H9 (cell line): ENCODE data around the gene EHD2. TPM values are rescaled to one million over a fixed set of nuclear protein-coding genes. Genes with fewer than 3 reads are reported as not detected.

Experiments used
- DNase-seq: peaks from one replicate; pipeline ENCODE4 v3.0.0-alpha.2; 2017
- H2AFZ ChIP-seq: one replicate; pipeline ENCODE4 v1.6.1; 2013; ENCODE audit warnings: mild to moderate bottlenecking, low read length, control low read depth, moderate library complexity
- H2AK5ac ChIP-seq: 2 replicates; pipeline ENCODE4 v1.6.1; 2013; ENCODE audit warnings: low read length, control low read depth, mixed read lengths; ENCODE audit not compliant: insufficient read length
- H2BK120ac ChIP-seq: one replicate; pipeline ENCODE4 v1.6.1; 2013; ENCODE audit warnings: low read depth, mild to moderate bottlenecking, low read length, control low read depth, inconsistent platforms; ENCODE audit not compliant: poor library complexity, severe bottlenecking
- H2BK12ac ChIP-seq: 2 replicates; pipeline ENCODE4 v1.6.1; 2013; ENCODE audit warnings: low read length, control low read depth, mixed read lengths, low read depth; ENCODE audit not compliant: insufficient read length
- H2BK15ac ChIP-seq: 2 replicates; pipeline ENCODE4 v1.6.1; 2013; ENCODE audit warnings: low read depth, low read length, control low read depth
- H2BK20ac ChIP-seq: one replicate; pipeline ENCODE4 v1.6.1; 2013; ENCODE audit warnings: low read depth, mild to moderate bottlenecking, low read length, control low read depth, inconsistent platforms; ENCODE audit not compliant: poor library complexity, severe bottlenecking
- H2BK5ac ChIP-seq: 2 replicates; pipeline ENCODE4 v1.6.1; 2013; ENCODE audit warnings: low read length, control low read depth, mixed read lengths; ENCODE audit not compliant: insufficient read length
- H3K14ac ChIP-seq: 2 replicates; pipeline ENCODE4 v1.6.1; 2013; ENCODE audit warnings: low read length, control low read depth; ENCODE audit not compliant: insufficient read depth
- H3K18ac ChIP-seq: 2 replicates; pipeline ENCODE4 v1.6.1; 2013; ENCODE audit warnings: low read depth, mild to moderate bottlenecking, mixed read lengths, low read length, control low read depth; ENCODE audit not compliant: insufficient read length
- H3K23ac ChIP-seq: 2 replicates; pipeline ENCODE4 v1.6.1; 2013; ENCODE audit warnings: low read length, control low read depth, mixed read lengths, low read depth; ENCODE audit not compliant: insufficient read length
- H3K23me2 ChIP-seq: 2 replicates; pipeline ENCODE4 v1.6.1; 2013; ENCODE audit warnings: low read depth, mild to moderate bottlenecking, mixed read lengths, low read length, control low read depth; ENCODE audit not compliant: insufficient read length, poor library complexity, severe bottlenecking
- H3K27ac ChIP-seq: 2 replicates; pipeline ENCODE4 v1.5.1; 2013; ENCODE audit warnings: low read length, control low read depth, mixed read lengths, low read depth; ENCODE audit not compliant: insufficient read length
- H3K27me3 ChIP-seq: 2 replicates; pipeline ENCODE4 v1.6.1; 2013; ENCODE audit warnings: low read length, control low read depth, inconsistent platforms; ENCODE audit not compliant: insufficient read depth
- H3K4ac ChIP-seq: 2 replicates; pipeline ENCODE4 v1.6.1; 2013; ENCODE audit warnings: low read depth, mild to moderate bottlenecking, control low read depth, inconsistent platforms, low read length, moderate library complexity
- H3K4me1 ChIP-seq: 2 replicates; pipeline ENCODE4 v1.6.1; 2013; ENCODE audit warnings: low read length, control low read depth, inconsistent platforms; ENCODE audit not compliant: insufficient read depth
- H3K4me2 ChIP-seq: 2 replicates; pipeline ENCODE4 v1.6.1; 2013; ENCODE audit warnings: low read length, control low read depth, mixed read lengths; ENCODE audit not compliant: insufficient read length, insufficient read depth
- H3K56ac ChIP-seq: 2 replicates; pipeline ENCODE4 v1.6.1; 2013; ENCODE audit warnings: low read depth, mild to moderate bottlenecking, mixed read lengths, low read length, control low read depth; ENCODE audit not compliant: insufficient read length
- H3K79me1 ChIP-seq: 2 replicates; pipeline ENCODE4 v1.6.1; 2013; ENCODE audit warnings: low read depth, mild to moderate bottlenecking, moderate library complexity, low read length, control low read depth, inconsistent platforms; ENCODE audit not compliant: insufficient read depth, poor library complexity, severe bottlenecking
- H3K79me2 ChIP-seq: 2 replicates; pipeline ENCODE4 v1.6.1; 2013; ENCODE audit warnings: low read length, control low read depth, inconsistent platforms; ENCODE audit not compliant: insufficient read depth
- H3K9ac ChIP-seq: 2 replicates; pipeline ENCODE4 v1.6.1; 2013; ENCODE audit warnings: low read length, control low read depth, mixed read lengths; ENCODE audit not compliant: insufficient read length; ENCODE audit errors: extremely low read depth
- H3K9me3 ChIP-seq: one replicate; pipeline ENCODE4 v1.6.1; 2013; ENCODE audit warnings: low read depth, low read length, inconsistent platforms; ENCODE audit not compliant: control insufficient read depth
- H3T11ph ChIP-seq: one replicate; pipeline ENCODE4 v1.6.1; 2013; ENCODE audit warnings: mild to moderate bottlenecking, low read length, control low read depth, inconsistent platforms
- H4K20me1 ChIP-seq: one replicate; pipeline ENCODE4 v1.6.1; 2013; ENCODE audit not compliant: control insufficient read depth, insufficient read length, insufficient read depth
- H4K5ac ChIP-seq: 2 replicates; pipeline ENCODE4 v1.6.1; 2013; ENCODE audit warnings: low read depth, mild to moderate bottlenecking, mixed read lengths, low read length, control low read depth; ENCODE audit not compliant: insufficient read length
- H4K8ac ChIP-seq: replicated peaks from 2 replicates; pipeline ENCODE4 v1.6.1; 2013; ENCODE audit warnings: low read length, control low read depth, mixed read lengths, low read depth; ENCODE audit not compliant: insufficient read length
- H4K91ac ChIP-seq: 2 replicates; pipeline ENCODE4 v1.6.1; 2013; ENCODE audit warnings: low read depth, mild to moderate bottlenecking, moderate library complexity, mixed read lengths, low read length, control low read depth; ENCODE audit not compliant: insufficient read length
- H3K27ac Mint-ChIP-seq, 3 experiments: 2 replicates in 2 of 3; 3 replicates in 1 of 3; pipeline ENCODE4 v1.8.0; 2020 to 2021; ENCODE audit warnings: mixed read lengths in 3 of 3, mild to moderate bottlenecking in 1 of 3, moderate library complexity in 1 of 3
- H3K27me3 Mint-ChIP-seq: 2 replicates; pipeline ENCODE4 v1.8.0; 2021; ENCODE audit warnings: low read depth, mild to moderate bottlenecking, moderate library complexity, mixed read lengths
- H3K36me3 Mint-ChIP-seq, 3 experiments: 2 replicates in 2 of 3; 3 replicates in 1 of 3; pipeline ENCODE4 v1.8.0; 2020 to 2021; ENCODE audit warnings: low read depth in 3 of 3, mixed read lengths in 3 of 3; ENCODE audit not compliant: insufficient read depth in 1 of 3
- H3K4me1 Mint-ChIP-seq, 2 experiments: 2 replicates each; pipeline ENCODE4 v1.8.0; 2020; ENCODE audit warnings: mixed read lengths in 2 of 2
- H3K4me3 Mint-ChIP-seq, 2 experiments: 2 replicates in 1 of 2; 3 replicates in 1 of 2; pipeline ENCODE4 v1.8.0; 2020 to 2021; ENCODE audit warnings: mild to moderate bottlenecking in 2 of 2, mixed read lengths in 2 of 2, moderate library complexity in 1 of 2
- H3K9me3 Mint-ChIP-seq, 2 experiments: 2 replicates in 1 of 2; 3 replicates in 1 of 2; pipeline ENCODE4 v1.8.0; 2020; ENCODE audit warnings: mild to moderate bottlenecking in 2 of 2, mixed read lengths in 2 of 2, moderate library complexity in 1 of 2
- WGBS: extraction: QIAGEN DNeasy Blood & Tissue Kit; methylation state at CpG from one replicate; pipeline ENCODE4 v1.1.7; 2013; ENCODE audit warnings: missing lambda C conversion rate, low lambda C conversion rate, mixed read lengths; ENCODE audit not compliant: insufficient read length; ENCODE audit errors: extremely low coverage; 5-methylcytosine and 5-hydroxymethylcytosine counted together
- total RNA-seq: library from RNA; stranded (reverse); gene quantifications from 2 replicates; pipeline ENCODE4 v1.2.1, GENCODE V29; 2021
- TF ChIP-seq, protein P1 (sequence below): fragments of 200-600 bp; sonication (generic); conservative IDR thresholded peaks from 3 replicates; pipeline ENCODE4 v1.8.0; 2021; ENCODE audit warnings: antibody characterized with exemption, mild to moderate bottlenecking

EHD2 gene
- total RNA-seq, 1 experiment from 2014 or later = 19.7 TPM

DNA sequence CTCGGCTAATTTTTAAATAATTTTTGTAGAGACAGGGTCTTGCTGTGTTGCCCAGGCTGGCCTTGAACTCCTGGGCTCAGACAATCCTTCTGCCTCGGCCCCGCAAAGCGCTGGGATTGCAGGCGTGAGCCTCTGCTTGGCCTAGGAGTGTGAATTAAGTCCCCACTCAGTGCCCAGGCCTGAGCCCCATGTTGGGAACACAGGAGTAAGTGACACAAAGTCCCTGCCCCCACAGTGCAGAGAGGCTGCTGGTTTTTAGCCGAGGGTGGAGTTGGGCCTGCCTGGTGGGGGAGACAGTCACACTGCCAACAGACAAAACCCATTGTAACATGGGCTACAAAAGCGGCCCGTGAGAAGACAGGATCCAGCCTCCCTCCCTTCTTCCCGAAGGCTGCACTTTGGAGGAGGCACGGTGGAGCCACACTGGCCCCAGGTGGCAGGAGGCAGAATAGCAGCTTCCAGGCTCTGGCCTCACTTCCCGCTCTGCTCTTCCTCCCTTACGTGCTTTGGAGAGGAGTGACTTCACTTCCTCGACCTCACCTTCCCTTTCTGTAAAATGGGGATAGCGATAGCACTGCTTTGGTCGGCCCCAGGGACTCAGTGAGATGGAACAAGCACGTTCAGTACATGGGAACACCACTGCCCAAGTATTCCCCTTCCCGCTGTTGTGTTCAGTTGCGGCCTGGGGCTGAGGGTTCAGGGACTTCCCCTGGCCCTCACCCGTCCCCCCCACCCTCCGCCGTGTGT is 15.2 kb upstream of the EHD2 start:
- H2BK5ac ChIP-seq = no peak overlapping the region
- no peak overlapping the region for H3K4me2 ChIP-seq
- no peak overlapping the region for H2AFZ ChIP-seq
- Mint-ChIP-seq H3K4me1 (peaks cover 2 to 13% of the 10 kb centered on the region in 2 experiments; a peak in 3 of 4 replicates), H3K27me3 (no peaks in the 10 kb centered on the region), H3K9me3 (no peaks in the 10 kb centered on the region; a peak in 1 of 5 replicates), H3K36me3 (peaks cover 12 to 39% (median 32%) of the 10 kb centered on the region in 3 experiments; a peak in 6 of 7 replicates), H3K27ac (peak overlapping the region in 2 of 3 experiments; percentile 78 to 92; a peak in 4 of 7 replicates), H3K4me3 (no peak overlapping the region)
- H2BK120ac ChIP-seq = no peak overlapping the region
- no peaks in the 10 kb centered on the region for H3K4me1 ChIP-seq
- H3K18ac ChIP-seq = no peak overlapping the region
- H4K91ac ChIP-seq = no peak overlapping the region
- H3K79me1 ChIP-seq = no peaks in the 10 kb centered on the region
- no peaks in the 10 kb centered on the region for H4K20me1 ChIP-seq
- no peak overlapping the region for H3K27ac ChIP-seq
- H4K5ac ChIP-seq = no peak overlapping the region
- peak; percentile 92 for DNase-seq
- H3K56ac ChIP-seq = no peak overlapping the region
- no peak overlapping the region for H2BK15ac ChIP-seq
- no peak overlapping the region for H4K8ac ChIP-seq
- H3T11ph ChIP-seq = no peak overlapping the region
- H2BK20ac ChIP-seq = no peak overlapping the region
- H2AK5ac ChIP-seq = no peak overlapping the region
- H3K14ac ChIP-seq = no peak overlapping the region
- H3K27me3 ChIP-seq = no peaks in the 10 kb centered on the region
- H3K23ac ChIP-seq = no peak overlapping the region
- H3K79me2 ChIP-seq = no peaks in the 10 kb centered on the region
- H2BK12ac ChIP-seq = no peak overlapping the region
- H3K23me2 ChIP-seq = no peaks in the 10 kb centered on the region
- H3K4ac ChIP-seq = no peak overlapping the region
- WGBS = no CpG with 5 or more reads among the region's 21 CpGs
- no peaks in the 10 kb centered on the region for H3K9me3 ChIP-seq
- no peak overlapping the region for H3K9ac ChIP-seq
- TF ChIP-seq, protein P1, sequence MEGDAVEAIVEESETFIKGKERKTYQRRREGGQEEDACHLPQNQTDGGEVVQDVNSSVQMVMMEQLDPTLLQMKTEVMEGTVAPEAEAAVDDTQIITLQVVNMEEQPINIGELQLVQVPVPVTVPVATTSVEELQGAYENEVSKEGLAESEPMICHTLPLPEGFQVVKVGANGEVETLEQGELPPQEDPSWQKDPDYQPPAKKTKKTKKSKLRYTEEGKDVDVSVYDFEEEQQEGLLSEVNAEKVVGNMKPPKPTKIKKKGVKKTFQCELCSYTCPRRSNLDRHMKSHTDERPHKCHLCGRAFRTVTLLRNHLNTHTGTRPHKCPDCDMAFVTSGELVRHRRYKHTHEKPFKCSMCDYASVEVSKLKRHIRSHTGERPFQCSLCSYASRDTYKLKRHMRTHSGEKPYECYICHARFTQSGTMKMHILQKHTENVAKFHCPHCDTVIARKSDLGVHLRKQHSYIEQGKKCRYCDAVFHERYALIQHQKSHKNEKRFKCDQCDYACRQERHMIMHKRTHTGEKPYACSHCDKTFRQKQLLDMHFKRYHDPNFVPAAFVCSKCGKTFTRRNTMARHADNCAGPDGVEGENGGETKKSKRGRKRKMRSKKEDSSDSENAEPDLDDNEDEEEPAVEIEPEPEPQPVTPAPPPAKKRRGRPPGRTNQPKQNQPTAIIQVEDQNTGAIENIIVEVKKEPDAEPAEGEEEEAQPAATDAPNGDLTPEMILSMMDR = peak; percentile 98
